Ovary (tissue), 9 donors: ENCODE data around the gene DOP1A. TPM values are rescaled to one million over a fixed set of nuclear protein-coding genes. Genes with fewer than 3 reads are reported as not detected.

ENCODE experiments used
- DNase-seq, 5 donors: peaks; one replicate each; pipeline ENCODE4 v3.0.0-alpha.2; 2019 to 2020
- H3K27ac ChIP-seq, 2 donors: fragments of 200-600 bp; one replicate each; pipeline versions ENCODE4 v1.5.1 to v1.8.0; 2019 to 2022
- H3K27me3 ChIP-seq: fragments of 200-600 bp; one replicate; pipeline ENCODE4 v1.8.0; 2022
- H3K36me3 ChIP-seq: fragments of 200-600 bp; sonication (generic); one replicate; pipeline ENCODE4 v1.5.1; 2019
- H3K4me1 ChIP-seq: one replicate; pipeline ENCODE4 v1.8.1; 2013; ENCODE audit warnings: mild to moderate bottlenecking, moderate library complexity; ENCODE audit not compliant: insufficient read depth
- H3K4me3 ChIP-seq: fragments of 200-600 bp; sonication (generic); one replicate; pipeline ENCODE4 v1.5.1; 2017
- H3K9me3 ChIP-seq, 2 donors: fragments of 200-600 bp in 1 of 2; sonication (generic) in 1 of 2; one replicate each; pipeline versions ENCODE4 v1.5.1 to v1.8.1; 2013 to 2019; ENCODE audit warnings: mild to moderate bottlenecking in 1 of 2, moderate library complexity in 1 of 2
- EP300 ChIP-seq: sonication (generic); formaldehyde crosslinking; IDR thresholded peaks from one replicate; pipeline ENCODE4 v1.6.1; 2017; ENCODE audit warnings: antibody characterized with exemption
- POLR2A ChIP-seq: fragments of 450-650 bp; IDR thresholded peaks from one replicate; pipeline ENCODE4 v1.6.1; 2017; ENCODE audit warnings: antibody characterized with exemption, mild to moderate bottlenecking, moderate library complexity
- WGBS, 3 donors: extraction: QIAGEN DNeasy Blood & Tissue Kit in 1 of 3; methylation state at CpG; one replicate each; pipeline versions ENCODE4 v1.1.5 to v1.1.7; 2013 to 2017; 5-methylcytosine and 5-hydroxymethylcytosine counted together
- intact Hi-C, 4 donors: fragments of 100-400 bp; cut with DNase I; formaldehyde crosslinking; loops; one replicate each; pipeline versions ENCODE4 v1.11.0 to v1.15.1; 2022 to 2023
- polyA plus RNA-seq, 2 donors: library from polyadenylated mRNA; stranded (reverse); fragments of 200-250 nt in 1 of 2; fragments of 350-450 nt in 1 of 2; fragmentation: Illumina TruSeq in 1 of 2; extraction: RNeasy Lipid Tissue Mini Kit (QIAGEN cat#74804) in 1 of 2; gene quantifications; one replicate each; pipeline ENCODE4 v1.2.3, GENCODE V29; 2013 to 2014
- total RNA-seq, 7 donors: library from RNA; depleted of rRNA in 2 of 7; stranded (reverse); fragments of >200 nt in 2 of 7; fragmentation: NEBNext Ultra II Directional in 3 of 7; extraction: Animal tissue kit (Norgen Biotek cat#: 25700) in 3 of 7; gene quantifications; one replicate each; pipeline versions ENCODE4 v1.1.0 to v1.2.4, GENCODE V29; 2016 to 2023
- TF ChIP-seq, protein P1 (sequence below), 3 donors: fragments of 450-650 bp in 2 of 3; fragments of 200-600 bp in 1 of 3; IDR thresholded peaks; one replicate each; pipeline versions ENCODE4 v1.5.1 to v1.8.0; 2016 to 2022; ENCODE audit warnings: antibody characterized with exemption in 3 of 3, mild to moderate bottlenecking in 1 of 3
- donor health status: DM: no; HTN: no; CAD: no; lungs with moderate emphysema.
- donor health status: DM: no; HTN: no; CAD: no.
- donor health status: Bipolar disorder and iron deficiency.
- donor health status: DM: yes; HTN: yes; CAD: no.
- donor health status: DM: no; HTN: no; CAD: no.
- donor health status: DM: yes; HTN: yes; CAD: no.

Gene DOP1A
- total and polyA plus RNA-seq, 9 donors = 7.8 to 32.9 (median 26.6) TPM

DNA sequence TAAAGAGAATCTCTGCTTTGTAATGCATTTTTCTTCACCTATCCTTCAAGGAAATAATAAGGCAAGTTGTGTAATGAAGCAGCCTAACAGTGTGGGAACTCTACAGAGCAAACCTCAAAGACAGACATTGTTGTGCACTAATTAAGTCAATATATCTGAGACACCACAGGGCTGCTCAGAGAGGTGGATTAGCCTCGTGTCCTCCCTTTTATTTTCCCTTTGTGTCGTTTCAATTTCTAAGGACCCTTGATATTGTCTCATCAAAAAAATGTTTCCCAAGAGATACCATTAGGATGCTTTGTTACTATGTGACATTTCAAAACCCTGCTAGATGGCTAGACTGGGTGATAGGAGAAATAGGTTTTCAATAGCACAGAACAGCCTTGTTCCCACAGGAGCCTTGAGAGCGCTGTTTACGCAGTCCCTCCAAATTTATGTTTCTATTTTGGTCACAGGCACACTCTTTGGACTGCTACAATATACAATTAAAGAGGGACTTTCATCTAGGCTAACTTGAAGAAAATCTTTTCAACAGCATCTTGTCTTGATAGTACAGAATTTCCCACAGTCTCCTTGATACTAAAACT is 24.9 kb upstream of the DOP1A start:
- Histone ChIP-seq H3K4me3 (no peak overlapping the region), H3K27me3 (no peaks in the 10 kb centered on the region), H3K4me1 (no peaks in the 10 kb centered on the region), H3K27ac (no peak overlapping the region), H3K9me3 (no peaks in the 10 kb centered on the region), H3K36me3 (no peaks in the 10 kb centered on the region)
- DNase-seq = no peak
- intact Hi-C loops = no loop called here
- 70 to 74% (median 73%) methylated on average over 4 of the region's 4 CpGs for WGBS, 3 donors
- no peak for TF ChIP-seq POLR2A
- no peak for TF ChIP-seq EP300
- TF ChIP-seq, protein P1, sequence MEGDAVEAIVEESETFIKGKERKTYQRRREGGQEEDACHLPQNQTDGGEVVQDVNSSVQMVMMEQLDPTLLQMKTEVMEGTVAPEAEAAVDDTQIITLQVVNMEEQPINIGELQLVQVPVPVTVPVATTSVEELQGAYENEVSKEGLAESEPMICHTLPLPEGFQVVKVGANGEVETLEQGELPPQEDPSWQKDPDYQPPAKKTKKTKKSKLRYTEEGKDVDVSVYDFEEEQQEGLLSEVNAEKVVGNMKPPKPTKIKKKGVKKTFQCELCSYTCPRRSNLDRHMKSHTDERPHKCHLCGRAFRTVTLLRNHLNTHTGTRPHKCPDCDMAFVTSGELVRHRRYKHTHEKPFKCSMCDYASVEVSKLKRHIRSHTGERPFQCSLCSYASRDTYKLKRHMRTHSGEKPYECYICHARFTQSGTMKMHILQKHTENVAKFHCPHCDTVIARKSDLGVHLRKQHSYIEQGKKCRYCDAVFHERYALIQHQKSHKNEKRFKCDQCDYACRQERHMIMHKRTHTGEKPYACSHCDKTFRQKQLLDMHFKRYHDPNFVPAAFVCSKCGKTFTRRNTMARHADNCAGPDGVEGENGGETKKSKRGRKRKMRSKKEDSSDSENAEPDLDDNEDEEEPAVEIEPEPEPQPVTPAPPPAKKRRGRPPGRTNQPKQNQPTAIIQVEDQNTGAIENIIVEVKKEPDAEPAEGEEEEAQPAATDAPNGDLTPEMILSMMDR (IDR thresholded peaks at IDR 0.05) = no peak

DNA sequence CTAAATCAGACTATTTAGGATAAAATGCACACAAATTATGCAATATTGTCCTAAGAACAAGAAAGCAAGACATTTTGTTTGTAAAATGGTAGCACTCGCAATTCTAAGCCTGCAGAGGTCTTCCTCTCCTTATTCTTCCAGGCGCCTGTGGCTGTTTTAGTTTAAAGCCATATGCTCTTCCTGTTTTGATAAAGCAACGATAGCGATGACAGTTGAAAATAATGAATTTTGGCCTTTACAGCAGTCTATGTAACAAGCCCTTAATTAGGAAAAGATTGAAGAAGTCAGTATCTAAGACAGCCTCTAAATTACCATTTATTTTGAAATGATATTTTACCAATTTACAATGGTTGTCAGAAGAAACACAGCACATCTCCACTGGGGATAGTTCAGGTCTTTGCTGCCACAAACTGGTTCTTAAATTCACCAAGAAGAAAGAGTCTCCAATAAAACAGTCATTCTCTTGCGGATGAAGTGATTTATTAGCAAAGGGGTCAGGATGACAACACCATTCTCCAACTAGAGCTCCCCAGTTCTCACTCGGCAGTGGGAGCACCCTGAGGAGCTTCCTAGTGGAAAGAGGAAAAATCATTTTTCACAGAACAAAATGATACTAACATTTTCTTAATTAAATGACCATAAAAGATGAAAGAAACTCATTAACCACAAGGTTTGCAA is 23.2 kb upstream of the DOP1A start:
- H3K4me1 ChIP-seq = no peaks in the 10 kb centered on the region
- H3K4me3 ChIP-seq = no peak overlapping the region
- no peak overlapping the region for H3K27ac ChIP-seq
- 80 to 83% (median 81%) methylated on average over 6 of the region's 6 CpGs for WGBS, 3 donors
- no peak for TF ChIP-seq POLR2A
- TF ChIP-seq EP300 = no peak
- TF ChIP-seq, protein P1 (IDR thresholded peaks at IDR 0.05) = no peak
- intact Hi-C loops = no loop called here
- no peaks in the 10 kb centered on the region for H3K27me3 ChIP-seq
- H3K9me3 ChIP-seq = no peaks in the 10 kb centered on the region
- H3K36me3 ChIP-seq = no peaks in the 10 kb centered on the region
- DNase-seq = no peak

DNA sequence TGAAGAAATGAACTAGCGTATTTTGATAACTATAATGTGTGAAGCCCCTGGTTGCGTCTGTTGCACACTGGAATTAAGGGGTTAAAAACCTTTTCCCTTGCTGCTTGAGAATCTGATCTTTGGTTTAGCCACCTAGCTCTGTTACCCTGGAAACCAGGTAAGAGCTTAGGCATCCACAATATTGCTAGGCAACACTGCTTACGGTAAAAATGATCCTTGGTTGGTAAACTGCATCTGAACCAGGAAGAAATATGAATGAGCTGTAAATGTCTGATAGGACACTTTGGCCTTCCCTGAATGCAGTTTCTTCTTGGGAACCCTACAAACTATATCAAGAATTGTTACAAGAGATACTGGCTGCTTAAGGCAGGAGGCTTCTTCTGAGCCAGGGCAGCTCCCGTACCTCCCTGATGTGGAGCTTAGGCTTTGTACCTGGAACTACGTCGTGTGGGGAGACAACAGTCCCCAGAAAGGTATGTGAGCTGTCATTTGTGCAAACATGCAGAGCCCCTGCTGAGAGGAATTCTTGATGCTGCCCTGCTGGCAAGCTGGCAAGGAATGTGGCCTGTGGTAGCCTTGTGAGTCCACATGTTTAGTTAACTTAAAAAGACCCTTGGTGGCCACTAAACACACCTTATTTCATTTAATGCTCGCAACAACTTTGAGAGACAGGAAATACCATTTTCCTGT is 20.3 kb upstream of the DOP1A start:
- Histone ChIP-seq H3K27ac (no peak overlapping the region), H3K4me3 (no peak overlapping the region), H3K27me3 (no peaks in the 10 kb centered on the region), H3K36me3 (no peaks in the 10 kb centered on the region), H3K9me3 (no peaks in the 10 kb centered on the region), H3K4me1 (no peaks in the 10 kb centered on the region)
- TF ChIP-seq POLR2A (no peak), EP300 (no peak)
- TF ChIP-seq, protein P1 (IDR thresholded peaks at IDR 0.05) = no peak
- WGBS, 3 donors = 89 to 90% (median 90%) methylated on average over 7 of the region's 7 CpGs
- no peak for DNase-seq
- intact Hi-C loops = no loop called here

DNA sequence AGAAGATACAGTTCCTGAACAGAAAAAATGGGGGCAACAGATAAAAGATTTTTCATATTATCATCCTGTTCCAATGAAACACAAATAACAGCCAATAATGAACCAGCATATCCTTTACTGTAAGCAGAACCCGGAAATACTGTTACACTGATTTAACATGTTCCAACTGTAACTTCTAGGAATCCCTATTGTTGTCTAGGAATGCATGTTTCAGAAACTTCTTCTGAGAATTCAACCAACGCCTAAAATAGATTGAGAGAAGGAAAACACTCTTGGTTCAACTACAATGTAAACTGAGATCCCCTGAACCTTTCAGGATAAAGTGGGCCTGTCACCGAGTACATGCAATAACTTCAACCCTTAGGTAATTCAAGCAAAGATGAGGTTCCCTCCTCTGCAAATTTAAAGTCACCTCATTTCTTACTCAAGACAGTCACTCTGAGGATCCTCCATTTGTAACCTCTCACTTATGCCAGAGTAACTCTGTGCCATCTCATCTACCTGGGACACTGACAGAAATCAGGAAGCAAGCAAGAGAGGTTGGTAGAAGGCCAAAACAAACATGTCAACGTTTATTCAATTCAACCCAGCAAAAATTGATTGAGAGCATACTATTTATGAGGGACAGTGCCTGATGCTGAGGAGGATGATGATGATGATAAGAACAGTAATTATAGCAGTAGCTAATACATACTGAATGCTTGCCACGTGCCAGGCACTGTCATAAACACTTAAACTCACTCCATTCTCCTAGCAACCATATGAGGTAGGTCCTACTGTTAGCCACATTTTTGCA is 15.9 kb upstream of the DOP1A start:
- TF ChIP-seq POLR2A = no peak
- TF ChIP-seq EP300 = no peak
- TF ChIP-seq, protein P1 (IDR thresholded peaks at IDR 0.05) = no peak
- no peaks in the 10 kb centered on the region for H3K36me3 ChIP-seq
- H3K9me3 ChIP-seq = no peaks in the 10 kb centered on the region
- H3K27me3 ChIP-seq = no peaks in the 10 kb centered on the region
- no peak overlapping the region for H3K4me3 ChIP-seq
- H3K4me1 ChIP-seq = no peaks in the 10 kb centered on the region
- intact Hi-C loops = loop anchor here in 2 of 4 donors (10.0 kb wide), 1 partner anchor 777 kb away; no protein-coding TSS in a partner anchor
- WGBS, 3 donors = 52 to 58% (median 52%) methylated on average over 5 of the region's 5 CpGs
- no peak overlapping the region for H3K27ac ChIP-seq
- no peak for DNase-seq
